Eye (tissue), 1 donor: ENCODE measurements around the gene RNPS1.

Experiments
- DNase-seq: peaks from one replicate; pipeline ENCODE4 v3.0.0-alpha.2; 2015

The RNPS1 gene

DNA sequence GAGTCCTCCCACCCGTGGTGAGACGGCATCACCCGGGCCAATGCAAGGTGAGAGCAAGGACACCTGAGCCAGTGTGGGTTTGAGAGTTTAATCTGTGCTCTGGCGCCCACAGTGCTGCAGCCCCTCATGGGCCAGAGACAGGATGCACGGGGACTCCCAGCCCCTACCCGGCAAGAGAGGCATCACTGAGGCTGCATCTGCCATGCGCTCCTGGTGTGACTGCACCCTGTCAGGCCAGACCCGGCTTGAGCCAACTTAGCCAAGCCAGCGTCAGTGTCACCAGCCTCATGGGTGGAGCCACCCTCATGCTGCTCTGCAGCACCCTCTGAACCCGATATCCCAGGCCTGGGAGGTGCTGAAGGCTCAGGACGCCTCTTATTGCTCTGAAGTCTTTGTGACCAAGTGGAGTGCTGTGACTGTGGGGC lies 56.0 kb downstream of the RNPS1 start:
- no peak for DNase-seq

DNA sequence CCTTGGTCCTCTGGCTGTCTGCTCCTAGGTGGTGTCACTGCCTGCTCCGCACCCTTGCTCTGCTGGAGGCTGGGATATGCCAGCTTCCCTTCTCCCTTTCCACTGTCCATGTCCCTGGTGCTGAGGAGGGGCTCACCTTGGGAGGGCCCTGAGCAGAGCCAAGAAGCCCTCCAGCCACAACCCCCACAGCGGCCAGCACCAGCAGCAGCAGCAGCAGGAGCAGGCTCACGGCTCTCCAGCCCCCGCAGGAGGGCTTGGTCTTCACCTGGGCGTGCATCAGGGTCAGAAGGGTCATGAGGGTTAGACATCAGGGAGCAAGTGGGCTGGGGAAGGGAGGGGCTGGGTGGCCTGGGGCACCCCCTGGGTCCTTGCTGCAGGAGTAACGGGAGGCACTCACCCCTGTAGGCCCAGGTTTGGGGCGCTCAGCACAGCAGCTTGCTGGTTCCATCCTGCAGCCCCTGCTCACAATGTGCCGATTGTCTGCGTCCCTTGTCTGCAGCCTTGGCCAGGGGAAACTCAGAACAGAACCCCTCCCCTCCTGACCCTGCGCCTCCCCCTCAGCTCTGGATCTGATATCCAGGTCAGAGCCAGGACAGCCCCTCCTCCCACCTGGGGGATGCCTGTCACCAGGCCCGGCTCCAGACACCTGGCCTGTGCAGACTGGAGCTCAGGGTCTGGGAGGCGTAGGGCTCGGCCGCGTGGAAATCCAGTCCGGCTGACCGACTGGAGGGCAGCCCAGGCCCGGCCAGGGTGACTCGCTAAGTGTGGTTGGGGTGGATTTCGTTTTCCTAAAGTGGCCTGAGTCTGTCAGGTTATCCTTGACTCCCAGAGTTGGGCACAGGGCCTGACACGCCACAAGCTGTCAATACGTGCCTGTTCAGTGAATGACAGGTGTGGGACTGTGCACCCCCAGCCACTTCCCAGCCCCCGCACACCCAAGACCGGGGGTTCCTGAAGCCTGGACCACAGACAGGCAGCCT lies 57.2 kb downstream of the RNPS1 start, which contains the start of gene BRICD5:
Gene BRICD5 (minus strand): TSS at position 478 of the 980 bp plus-strand sequence. CDS start 30 bp downstream, at position 448.
- DNase-seq = no peak

DNA sequence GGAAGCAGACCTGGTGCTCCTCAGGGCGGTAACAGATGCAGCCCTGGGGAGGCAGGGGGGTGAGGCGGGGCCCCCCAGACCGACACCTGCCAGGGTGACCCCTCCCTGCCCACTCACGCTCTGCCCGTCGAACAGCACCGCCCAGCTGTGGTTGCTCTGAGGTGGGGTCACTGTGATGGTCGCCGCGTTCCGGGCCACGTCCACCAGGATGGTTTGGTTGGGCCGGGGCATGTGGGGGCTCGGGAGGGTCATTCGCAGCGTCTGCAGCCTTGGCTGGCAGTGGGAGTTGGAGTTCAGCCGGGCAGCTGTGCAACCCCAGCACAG lies 58.0 kb downstream of the RNPS1 start:
- no peak for DNase-seq

DNA sequence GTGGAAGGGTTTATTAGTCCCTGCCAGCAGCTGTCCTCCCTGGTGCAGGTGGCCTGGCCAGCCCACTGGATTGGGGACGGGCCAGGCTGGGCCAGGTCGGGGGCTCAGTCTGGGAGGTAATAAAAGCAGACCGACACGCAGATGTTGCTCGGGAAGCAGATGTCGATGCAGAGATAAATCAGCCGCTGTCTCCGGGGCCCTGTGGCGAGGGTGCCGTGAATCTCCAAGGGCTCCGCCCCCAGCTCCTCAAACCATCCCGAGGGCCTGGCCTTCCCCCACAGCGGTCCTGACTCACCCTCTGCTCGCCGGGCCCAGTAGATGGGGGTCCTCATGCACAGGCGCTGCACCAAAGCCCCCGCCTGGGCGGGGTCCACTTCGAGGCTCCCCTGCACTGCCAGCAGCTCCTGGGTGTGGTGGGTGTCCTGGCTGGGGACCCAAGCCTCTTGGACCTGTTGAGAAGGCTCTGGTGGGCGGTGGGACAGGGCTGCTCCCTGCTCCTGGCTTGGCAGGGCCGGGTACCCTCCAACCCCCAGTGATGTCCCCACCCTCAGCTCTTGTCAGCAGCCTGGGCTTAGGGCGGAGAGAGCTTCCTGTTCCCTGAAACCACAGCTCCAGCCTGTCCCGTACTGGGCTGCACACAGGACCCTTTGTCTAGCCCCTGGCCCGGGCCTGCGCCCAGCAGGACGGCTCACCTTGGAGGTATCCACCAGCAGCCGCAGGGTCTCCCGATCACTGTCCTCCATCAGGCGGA lies 58.5 kb downstream of the RNPS1 start:
- DNase-seq = no peak

DNA sequence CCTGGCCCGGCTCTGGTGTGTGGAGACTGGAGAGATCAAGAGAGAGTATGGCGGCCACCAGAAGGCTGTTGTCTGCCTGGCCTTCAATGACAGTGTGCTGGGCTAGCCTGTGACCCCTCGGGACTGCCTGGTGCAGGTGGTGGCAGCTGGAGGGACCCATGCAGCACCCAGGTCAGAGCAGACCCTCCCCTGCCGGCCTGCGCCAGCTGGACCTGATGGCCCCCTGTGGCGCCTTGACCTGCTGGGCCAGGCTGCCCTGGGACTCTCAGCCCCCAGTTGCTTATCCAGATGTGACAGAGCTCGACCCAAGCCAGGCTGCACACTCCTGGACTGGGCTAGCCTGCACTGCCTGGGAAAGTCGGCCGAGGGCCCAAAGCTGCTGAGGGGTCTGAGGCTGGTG lies 59.2 kb downstream of the RNPS1 start:
- DNase-seq = no peak

DNA sequence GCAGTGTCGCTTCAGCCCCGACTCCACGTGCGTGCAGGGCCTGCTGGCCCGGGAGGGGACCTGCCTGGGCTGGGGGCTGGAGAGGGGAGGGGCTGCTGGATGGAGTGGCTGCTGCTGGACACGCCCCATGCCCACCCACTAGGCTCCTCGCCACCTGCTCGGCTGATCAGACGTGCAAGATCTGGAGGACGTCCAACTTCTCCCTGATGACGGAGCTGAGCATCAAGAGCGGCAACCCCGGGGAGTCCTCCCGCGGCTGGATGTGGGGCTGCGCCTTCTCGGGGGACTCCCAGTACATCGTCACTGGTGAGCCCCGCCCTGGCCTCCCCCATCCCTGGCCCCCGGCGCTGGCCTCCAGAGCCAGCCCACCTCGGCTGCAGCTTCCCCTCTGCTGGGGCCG lies 59.6 kb downstream of the RNPS1 start:
- DNase-seq = no peak

DNA sequence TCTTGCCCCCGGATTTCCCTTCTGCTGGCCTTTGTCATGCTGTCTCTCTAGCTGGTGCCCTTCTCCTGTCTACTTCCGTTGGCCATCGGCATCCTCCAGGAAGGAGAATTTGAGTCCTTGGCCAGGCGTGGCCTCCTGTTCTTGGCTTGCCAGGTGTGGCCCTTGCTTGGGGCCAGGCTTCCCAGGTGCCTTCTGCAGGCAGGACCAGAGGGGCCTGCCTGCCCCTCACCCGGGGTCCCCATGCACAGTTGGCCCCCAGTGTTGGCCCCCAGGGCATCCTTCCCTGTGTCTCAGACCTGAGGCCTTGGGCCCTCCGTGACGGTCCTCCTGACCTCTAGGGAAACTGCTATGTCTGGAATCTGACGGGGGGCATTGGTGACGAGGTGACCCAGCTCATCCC lies 60.1 kb downstream of the RNPS1 start:
- no peak for DNase-seq

DNA sequence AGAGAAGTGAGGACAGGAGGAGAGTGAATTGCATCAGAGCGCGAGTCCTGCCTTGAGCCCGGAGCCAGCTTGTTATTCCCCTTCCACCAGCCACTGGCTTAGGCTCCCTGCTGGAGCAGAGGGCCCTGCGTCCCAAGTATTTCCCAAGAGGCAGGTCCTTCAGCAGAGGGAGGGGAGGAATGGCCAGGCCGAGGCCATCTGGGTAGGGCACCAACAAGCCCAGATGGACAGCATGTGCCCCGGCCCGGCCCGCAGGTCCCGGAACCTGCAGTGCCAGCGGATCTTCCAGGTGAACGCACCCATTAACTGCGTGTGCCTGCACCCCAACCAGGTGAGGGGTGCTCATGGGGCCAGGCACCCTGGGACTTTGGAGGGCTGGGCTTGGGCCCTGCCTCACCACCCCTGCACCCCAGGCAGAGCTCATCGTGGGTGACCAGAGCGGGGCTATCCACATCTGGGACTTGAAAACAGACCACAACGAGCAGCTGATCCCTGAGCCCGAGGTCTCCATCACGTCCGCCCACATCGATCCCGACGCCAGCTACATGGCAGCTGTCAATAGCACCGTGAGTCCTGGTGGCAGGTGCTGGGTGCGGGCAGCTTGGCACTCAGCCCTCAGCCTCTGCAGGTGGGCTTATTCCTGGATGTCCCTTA lies 61.0 kb downstream of the RNPS1 start:
- DNase-seq = no peak

DNA sequence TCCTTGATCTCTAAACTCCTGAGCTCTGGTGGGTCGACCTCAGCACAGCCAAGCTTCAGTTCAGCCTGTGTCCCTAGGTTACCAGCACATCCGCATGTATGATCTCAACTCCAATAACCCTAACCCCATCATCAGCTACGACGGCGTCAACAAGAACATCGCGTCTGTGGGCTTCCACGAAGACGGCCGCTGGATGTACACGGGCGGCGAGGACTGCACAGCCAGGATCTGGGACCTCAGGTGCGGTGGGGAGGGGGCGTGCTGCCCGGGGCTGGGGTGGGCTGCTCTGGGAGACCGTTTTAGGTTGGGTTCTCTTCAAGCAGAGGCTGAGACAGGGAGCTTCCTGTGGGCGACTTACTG lies 61.5 kb downstream of the RNPS1 start:
- DNase-seq = no peak

DNA sequence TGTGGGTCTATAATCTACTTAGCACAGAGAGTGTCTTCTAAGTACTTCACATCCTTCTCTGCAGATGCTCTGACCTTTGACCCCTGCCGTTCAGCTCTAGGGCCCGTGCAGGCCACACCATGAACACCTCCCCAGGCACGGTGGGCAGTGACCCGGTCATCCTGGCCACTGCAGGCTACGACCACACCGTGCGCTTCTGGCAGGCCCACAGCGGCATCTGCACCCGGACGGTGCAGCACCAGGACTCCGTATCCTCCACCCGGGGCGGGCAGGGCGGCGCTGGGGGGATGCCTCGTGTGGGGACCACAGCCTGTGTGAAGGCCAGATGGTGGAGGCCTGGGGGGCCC lies 62.0 kb downstream of the RNPS1 start:
- DNase-seq = no peak

DNA sequence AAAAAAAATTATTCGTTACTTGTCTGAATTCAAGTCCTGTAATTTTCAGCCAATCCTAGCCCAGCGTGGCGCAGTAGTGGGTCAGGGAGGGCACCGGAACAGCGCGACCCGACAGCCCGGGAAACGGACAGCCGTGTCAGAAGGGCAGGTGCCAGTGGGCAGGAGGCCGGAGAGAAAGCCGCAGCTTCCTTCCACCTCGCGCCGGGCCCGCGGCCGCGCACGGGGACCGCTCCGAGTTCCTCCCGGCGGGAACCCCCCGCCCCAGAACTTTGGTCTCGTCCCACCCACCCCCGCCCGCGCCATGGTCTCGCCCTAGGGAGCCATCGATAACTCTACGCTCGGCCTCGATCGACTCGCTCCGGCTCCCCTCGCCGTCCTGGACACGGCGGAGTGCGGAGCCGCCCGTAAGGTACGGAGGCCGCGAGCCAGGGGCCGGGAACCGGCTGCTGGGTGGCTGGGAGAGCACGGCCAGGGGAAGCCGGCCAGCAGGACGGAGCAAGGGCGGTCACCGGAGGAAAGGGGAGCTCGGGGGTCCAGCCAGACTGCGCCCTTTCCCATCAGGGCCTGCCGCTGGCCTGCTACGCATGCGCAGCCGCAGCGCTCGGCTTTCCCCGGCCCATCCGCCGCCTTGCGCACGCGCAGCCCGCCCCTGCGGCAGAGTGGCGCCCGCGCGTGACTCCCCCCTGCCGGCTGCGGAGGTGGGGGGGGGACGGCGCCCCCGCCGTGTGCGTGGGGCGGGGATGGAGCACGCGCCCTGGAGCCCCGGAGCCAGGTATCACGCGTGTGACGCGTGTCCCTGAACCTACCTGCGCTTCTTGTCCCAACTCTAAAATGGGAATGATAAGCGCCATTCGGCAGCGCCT lies 62.6 kb downstream of the RNPS1 start, which contains the start of gene MLST8:
Gene MLST8 (plus strand): TSS at position 351 of the 863 bp plus-strand sequence. CDS start 632 bp downstream, outside the sequence.
- DNase-seq = peak; percentile 96

DNA sequence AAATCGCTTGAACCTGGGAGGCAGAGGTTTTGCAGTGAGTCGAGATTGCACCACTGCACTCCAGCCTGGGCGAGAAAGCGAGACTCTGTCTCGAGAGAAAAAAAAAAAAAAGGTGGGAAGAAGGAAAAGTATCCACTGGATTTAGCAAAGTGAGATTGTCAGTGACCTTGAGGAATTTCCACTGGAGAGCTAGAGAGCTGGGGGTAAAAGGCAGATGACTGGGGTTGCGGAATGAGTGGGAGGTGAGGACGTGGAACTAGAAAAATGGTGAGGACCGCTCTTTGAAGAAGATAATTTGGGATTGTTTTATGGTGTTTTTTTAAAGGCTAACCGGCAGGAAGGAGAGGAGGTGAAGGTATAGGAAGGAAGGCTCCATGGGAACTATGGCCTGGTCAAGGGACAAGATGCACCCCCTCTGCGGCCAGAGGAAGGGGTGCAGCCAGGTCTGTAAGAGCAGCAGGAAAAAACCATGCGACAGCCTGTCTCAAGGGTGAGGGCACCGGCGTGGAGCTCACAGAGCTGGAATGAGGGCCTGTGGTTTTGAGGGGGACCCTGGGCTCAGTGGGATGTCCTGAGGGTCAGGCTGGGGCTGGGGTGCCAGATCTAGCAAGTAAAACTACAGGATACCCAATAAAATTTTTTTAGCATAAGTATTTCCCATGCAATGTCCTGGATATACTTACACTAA lies 63.4 kb downstream of the RNPS1 start:
- no peak for DNase-seq
